Type B pancreatic cell (in vitro differentiated cells): ENCODE results near the gene TMEM220. TPM values are rescaled to one million over a fixed set of nuclear protein-coding genes. Genes with fewer than 3 reads are reported as not detected.

Experiments
- DNase-seq: peaks from one replicate; pipeline ENCODE4 v3.0.0; 2021; ENCODE audit warnings: mixed read lengths; ENCODE audit not compliant: unreplicated experiment; ENCODE audit errors: extremely low spot score
- H3K27ac Mint-ChIP-seq: 2 replicates; pipeline ENCODE4 v1.8.0; 2021; ENCODE audit warnings: mild to moderate bottlenecking, mixed read lengths
- H3K27me3 Mint-ChIP-seq: 2 replicates; pipeline ENCODE4 v1.8.0; 2021; ENCODE audit warnings: mixed read lengths
- H3K36me3 Mint-ChIP-seq: 2 replicates; pipeline ENCODE4 v1.8.0; 2021; ENCODE audit warnings: mixed read lengths
- H3K4me1 Mint-ChIP-seq: one replicate; pipeline ENCODE4 v1.8.0; 2021; ENCODE audit warnings: mixed read lengths; ENCODE audit not compliant: unreplicated experiment
- H3K4me3 Mint-ChIP-seq: 2 replicates; pipeline ENCODE4 v1.8.0; 2021; ENCODE audit warnings: mild to moderate bottlenecking, mixed read lengths
- H3K9me3 Mint-ChIP-seq: 2 replicates; pipeline ENCODE4 v1.8.0; 2021; ENCODE audit warnings: mixed read lengths
- CTCF ChIP-seq: fragments of 200-600 bp; sonication (generic); conservative IDR thresholded peaks from 2 replicates; pipeline ENCODE4 v1.5.0; 2021; ENCODE audit warnings: antibody characterized with exemption, mild to moderate bottlenecking
- total RNA-seq: library from RNA; stranded (reverse); gene quantifications from 2 replicates; pipeline ENCODE4 v1.2.1, GENCODE V29; 2021; ENCODE audit warnings: low replicate concordance

Gene TMEM220
- total RNA-seq, 1 donor from 2014 or later, result 3.8 TPM

- Mint-ChIP-seq H3K36me3 (peaks cover 6% of the 10 kb centered on the region), H3K4me1 (no peaks in the 10 kb centered on the region), H3K4me3 (no peak overlapping the region), H3K27ac (no peak overlapping the region), H3K27me3 (no peaks in the 10 kb centered on the region), H3K9me3 (no peaks in the 10 kb centered on the region)
- TF ChIP-seq CTCF, result no peak
- no peak for DNase-seq
Measured at GRCh38 chr17:10716218-10716617, 13.6 kb downstream of the TMEM220 start.

GRCh38 chr17:10713318-10713717 lies 16.5 kb downstream of the TMEM220 start:
- H3K4me3 Mint-ChIP-seq, result no peak overlapping the region
- no peaks in the 10 kb centered on the region for H3K27me3 Mint-ChIP-seq
- H3K9me3 Mint-ChIP-seq, result no peaks in the 10 kb centered on the region
- H3K27ac Mint-ChIP-seq, result no peak overlapping the region
- no peak for TF ChIP-seq CTCF
- no peaks in the 10 kb centered on the region for H3K4me1 Mint-ChIP-seq
- peaks cover 17% of the 10 kb centered on the region for H3K36me3 Mint-ChIP-seq
- DNase-seq, result no peak

- Mint-ChIP-seq H3K27ac (no peak overlapping the region), H3K36me3 (peaks cover 17% of the 10 kb centered on the region), H3K4me3 (no peak overlapping the region), H3K4me1 (peaks cover 10% of the 10 kb centered on the region), H3K9me3 (no peaks in the 10 kb centered on the region), H3K27me3 (no peaks in the 10 kb centered on the region)
- DNase-seq, result no peak
- no peak for TF ChIP-seq CTCF
Measured at GRCh38 chr17:10705727-10706126, 24.1 kb downstream of the TMEM220 start.

GRCh38 chr17:10702574-10702973 lies 27.2 kb downstream of the TMEM220 start:
- DNase-seq, result no peak
- no peak overlapping the region for H3K4me3 Mint-ChIP-seq

GRCh38 chr17:10699856-10700255 lies 30.0 kb downstream of the TMEM220 start:
- Mint-ChIP-seq H3K36me3 (peaks cover 4% of the 10 kb centered on the region), H3K9me3 (no peaks in the 10 kb centered on the region), H3K27me3 (no peaks in the 10 kb centered on the region), H3K4me3 (peak overlapping the region; percentile 58), H3K4me1 (peaks cover 21% of the 10 kb centered on the region), H3K27ac (no peak overlapping the region)
- TF ChIP-seq CTCF, result no peak
- DNase-seq, result no peak

More at GRCh38 chr17:10702574-10702973, 27.2 kb downstream of the TMEM220 start:
- no peaks in the 10 kb centered on the region for H3K27me3 Mint-ChIP-seq
- H3K36me3 Mint-ChIP-seq, result peaks cover 11% of the 10 kb centered on the region
- no peak overlapping the region for H3K27ac Mint-ChIP-seq
- H3K4me1 Mint-ChIP-seq, result peaks cover 15% of the 10 kb centered on the region
- no peaks in the 10 kb centered on the region for H3K9me3 Mint-ChIP-seq
- no peak for TF ChIP-seq CTCF
